Measurements from ENCODE around the gene CSNK1E.

DNA sequence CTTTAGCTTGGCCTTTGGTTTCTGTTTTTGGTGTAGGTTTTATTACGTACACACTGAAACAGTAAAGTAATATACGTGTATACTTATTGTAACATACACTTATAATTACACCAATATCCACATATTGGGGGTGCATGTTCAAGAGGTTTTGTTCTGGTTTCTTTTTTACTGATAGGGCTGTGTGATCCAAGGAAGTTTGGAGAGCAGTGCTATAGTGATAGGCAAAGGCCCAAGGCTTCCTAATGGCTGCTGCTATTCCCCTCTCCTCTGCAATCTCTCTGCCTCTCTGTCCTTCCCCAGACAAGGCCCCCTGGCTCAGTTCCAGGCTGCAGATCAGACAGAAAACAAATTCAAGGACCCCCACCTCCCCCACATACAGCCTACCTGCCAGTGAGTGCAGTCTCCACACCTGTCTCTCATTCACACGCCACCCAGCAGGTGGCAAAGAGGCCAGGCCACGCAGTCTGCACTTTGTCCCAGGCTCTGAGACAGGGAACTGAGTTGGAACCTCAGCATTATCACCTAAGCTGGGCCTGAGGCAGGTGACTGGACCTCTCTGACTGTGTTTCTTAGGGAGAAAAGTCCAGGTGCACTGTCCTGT, 59.5 kb downstream of the CSNK1E start:
- TF ChIP-seq ZFP3 (CRISPR knock-in tag; IDR thresholded peaks at IDR 0.05) (no peak), ZNF8 (CRISPR knock-in tag; IDR thresholded peaks at IDR 0.05) (no peak), TOX (CRISPR knock-in tag; IDR thresholded peaks at IDR 0.05; ENCODE audit: borderline replicate concordance) (no peak), POU6F1 (CRISPR knock-in tag; IDR thresholded peaks at IDR 0.05; ENCODE audit: borderline replicate concordance, low read depth) (no peak), ZFP30 (CRISPR knock-in tag; IDR thresholded peaks at IDR 0.05) (no peak), ZNF565 (CRISPR knock-in tag; conservative IDR thresholded peaks at IDR 0.05; ENCODE audit: low read depth) (no peak), ARNTL (CRISPR knock-in tag; IDR thresholded peaks at IDR 0.05; ENCODE audit: borderline replicate concordance, low read depth) (no peak), ZNF70 (CRISPR knock-in tag; IDR thresholded peaks at IDR 0.05) (no peak), OSR1 (CRISPR knock-in tag; IDR thresholded peaks at IDR 0.05) (no peak), RARB (CRISPR knock-in tag; IDR thresholded peaks at IDR 0.05) (no peak), GLIS3 (CRISPR knock-in tag; IDR thresholded peaks at IDR 0.05) (no peak), CSDC2 (CRISPR knock-in tag; IDR thresholded peaks at IDR 0.05) (no peak)
- TF ChIP-seq, protein P1, sequence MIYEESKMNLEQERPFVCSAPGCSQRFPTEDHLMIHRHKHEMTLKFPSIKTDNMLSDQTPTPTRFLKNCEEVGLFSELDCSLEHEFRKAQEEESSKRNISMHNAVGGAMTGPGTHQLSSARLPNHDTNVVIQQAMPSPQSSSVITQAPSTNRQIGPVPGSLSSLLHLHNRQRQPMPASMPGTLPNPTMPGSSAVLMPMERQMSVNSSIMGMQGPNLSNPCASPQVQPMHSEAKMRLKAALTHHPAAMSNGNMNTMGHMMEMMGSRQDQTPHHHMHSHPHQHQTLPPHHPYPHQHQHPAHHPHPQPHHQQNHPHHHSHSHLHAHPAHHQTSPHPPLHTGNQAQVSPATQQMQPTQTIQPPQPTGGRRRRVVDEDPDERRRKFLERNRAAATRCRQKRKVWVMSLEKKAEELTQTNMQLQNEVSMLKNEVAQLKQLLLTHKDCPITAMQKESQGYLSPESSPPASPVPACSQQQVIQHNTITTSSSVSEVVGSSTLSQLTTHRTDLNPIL (CRISPR knock-in tag; IDR thresholded peaks at IDR 0.05; ENCODE audit: low read depth): no peak
- TF ChIP-seq, protein P2, sequence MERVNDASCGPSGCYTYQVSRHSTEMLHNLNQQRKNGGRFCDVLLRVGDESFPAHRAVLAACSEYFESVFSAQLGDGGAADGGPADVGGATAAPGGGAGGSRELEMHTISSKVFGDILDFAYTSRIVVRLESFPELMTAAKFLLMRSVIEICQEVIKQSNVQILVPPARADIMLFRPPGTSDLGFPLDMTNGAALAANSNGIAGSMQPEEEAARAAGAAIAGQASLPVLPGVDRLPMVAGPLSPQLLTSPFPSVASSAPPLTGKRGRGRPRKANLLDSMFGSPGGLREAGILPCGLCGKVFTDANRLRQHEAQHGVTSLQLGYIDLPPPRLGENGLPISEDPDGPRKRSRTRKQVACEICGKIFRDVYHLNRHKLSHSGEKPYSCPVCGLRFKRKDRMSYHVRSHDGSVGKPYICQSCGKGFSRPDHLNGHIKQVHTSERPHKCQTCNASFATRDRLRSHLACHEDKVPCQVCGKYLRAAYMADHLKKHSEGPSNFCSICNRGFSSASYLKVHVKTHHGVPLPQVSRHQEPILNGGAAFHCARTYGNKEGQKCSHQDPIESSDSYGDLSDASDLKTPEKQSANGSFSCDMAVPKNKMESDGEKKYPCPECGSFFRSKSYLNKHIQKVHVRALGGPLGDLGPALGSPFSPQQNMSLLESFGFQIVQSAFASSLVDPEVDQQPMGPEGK (CRISPR knock-in tag; IDR thresholded peaks at IDR 0.05; ENCODE audit: borderline replicate concordance): no peak

All from SK-N-SH treated with all-trans-retinoic acid at 6 μM for 48 hours (cell line).